ENCODE measurements around the gene PTX4.

Gene PTX4

DNA sequence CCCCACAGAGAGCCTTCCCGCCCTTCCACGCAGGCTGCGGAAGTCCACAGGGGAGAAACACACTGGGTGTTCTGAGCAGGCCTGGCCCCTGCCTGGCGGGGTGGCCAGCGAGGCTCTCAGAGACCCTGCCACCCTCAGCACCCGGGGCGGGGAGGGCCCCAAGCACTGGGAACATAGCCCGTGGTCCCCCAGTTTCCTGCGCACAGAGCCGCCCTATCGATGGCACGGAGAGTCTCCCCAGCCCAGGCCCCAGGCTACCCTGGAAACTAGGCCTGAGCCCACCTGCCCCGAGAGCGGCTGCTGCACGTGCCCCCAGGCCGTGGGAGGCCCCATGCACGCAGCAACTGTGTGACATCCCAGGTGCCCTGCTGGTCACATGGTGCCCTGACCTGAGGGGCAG, 34.2 kb downstream of the PTX4 start:
- DNase-seq (ENCODE audit: extremely low read depth, low read depth): no peak
- TF ChIP-seq, protein P1, sequence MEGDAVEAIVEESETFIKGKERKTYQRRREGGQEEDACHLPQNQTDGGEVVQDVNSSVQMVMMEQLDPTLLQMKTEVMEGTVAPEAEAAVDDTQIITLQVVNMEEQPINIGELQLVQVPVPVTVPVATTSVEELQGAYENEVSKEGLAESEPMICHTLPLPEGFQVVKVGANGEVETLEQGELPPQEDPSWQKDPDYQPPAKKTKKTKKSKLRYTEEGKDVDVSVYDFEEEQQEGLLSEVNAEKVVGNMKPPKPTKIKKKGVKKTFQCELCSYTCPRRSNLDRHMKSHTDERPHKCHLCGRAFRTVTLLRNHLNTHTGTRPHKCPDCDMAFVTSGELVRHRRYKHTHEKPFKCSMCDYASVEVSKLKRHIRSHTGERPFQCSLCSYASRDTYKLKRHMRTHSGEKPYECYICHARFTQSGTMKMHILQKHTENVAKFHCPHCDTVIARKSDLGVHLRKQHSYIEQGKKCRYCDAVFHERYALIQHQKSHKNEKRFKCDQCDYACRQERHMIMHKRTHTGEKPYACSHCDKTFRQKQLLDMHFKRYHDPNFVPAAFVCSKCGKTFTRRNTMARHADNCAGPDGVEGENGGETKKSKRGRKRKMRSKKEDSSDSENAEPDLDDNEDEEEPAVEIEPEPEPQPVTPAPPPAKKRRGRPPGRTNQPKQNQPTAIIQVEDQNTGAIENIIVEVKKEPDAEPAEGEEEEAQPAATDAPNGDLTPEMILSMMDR (IDR thresholded peaks at IDR 0.05; ENCODE audit: low read depth, low read length): no peak

DNA sequence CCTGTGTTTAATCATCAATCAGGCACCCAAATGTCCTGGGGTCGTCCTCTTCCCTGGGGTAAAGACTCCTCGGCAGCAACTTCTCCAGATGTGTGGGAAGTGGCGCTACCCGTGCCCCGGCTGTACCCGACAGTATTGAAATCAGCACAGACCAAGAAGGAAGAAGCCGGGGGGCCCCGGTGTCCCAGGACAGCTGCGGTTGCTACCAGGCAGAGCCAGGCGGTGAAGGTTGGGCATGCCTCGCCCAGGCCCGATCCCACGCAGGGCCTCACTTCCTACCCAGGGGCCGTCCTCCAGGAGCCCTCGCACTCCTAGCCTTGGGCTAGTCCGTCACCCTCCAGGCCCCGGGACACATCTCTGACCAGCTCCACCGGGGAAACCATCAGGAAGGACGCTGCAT, 35.4 kb downstream of the PTX4 start:
- DNase-seq (ENCODE audit: extremely low read depth, low read depth): no peak

DNA sequence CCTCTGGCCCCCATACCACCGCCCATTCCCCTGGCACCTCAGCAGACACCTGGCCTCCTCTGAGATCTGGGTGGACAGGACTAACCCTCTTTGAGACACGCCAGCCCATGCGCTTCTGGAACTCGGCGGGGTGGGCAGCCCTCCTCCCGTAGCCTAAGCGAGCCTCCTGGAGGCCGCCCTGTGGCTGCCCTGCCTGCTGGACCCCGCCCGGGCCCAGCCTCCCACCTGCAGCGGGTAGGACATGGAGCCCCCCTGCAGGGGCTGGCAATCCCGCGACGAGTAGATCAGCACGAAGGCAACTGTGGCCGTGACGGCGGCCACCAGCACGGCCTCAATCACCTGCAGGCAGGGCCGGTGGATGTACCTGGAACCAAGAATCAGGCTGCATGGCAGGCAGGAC, 36.2 kb downstream of the PTX4 start:
- no peak for DNase-seq (ENCODE audit: extremely low read depth, low read depth)
- TF ChIP-seq, protein P1 (IDR thresholded peaks at IDR 0.05; ENCODE audit: low read depth, low read length): no peak

More for the DNA sequence above, 35.4 kb downstream of the PTX4 start:
- TF ChIP-seq, protein P1 (IDR thresholded peaks at IDR 0.05; ENCODE audit: low read depth, low read length): no peak

DNA sequence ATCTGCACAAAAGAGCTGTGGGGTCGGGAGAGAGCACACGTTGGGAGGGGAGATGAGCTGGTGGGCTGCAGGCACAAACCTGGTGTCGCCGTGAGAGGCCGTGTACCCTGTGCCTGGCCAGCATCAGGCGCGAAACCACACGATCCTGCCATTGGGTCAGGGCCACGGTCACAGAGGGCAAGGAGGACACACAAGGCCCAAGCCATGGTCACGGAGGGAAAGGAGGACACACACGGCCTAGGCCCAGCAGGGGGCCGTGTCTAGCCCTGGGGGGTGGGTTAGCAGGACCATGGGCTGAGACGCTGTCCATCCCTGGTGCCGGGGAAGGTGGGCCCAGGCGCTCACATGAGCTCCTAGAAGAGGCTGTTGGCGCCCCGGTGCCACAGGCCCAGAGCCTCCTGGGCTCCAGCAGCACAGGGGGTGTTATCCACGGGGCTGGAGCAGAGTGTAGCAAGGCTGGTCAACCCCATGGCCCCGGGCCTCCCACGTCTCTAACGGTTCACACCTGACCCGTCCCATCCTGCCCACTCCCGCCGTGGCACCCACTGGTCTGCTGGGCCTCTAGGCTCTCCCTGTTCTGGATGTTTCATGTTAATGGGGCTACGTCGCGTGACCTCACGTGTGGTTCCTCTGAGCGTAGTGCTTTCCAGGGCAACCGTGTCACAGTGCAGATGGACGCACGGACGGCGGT, 36.9 kb downstream of the PTX4 start:
- TF ChIP-seq, protein P1 (IDR thresholded peaks at IDR 0.05; ENCODE audit: low read depth, low read length): no peak
- DNase-seq (ENCODE audit: extremely low read depth, low read depth): no peak

DNA sequence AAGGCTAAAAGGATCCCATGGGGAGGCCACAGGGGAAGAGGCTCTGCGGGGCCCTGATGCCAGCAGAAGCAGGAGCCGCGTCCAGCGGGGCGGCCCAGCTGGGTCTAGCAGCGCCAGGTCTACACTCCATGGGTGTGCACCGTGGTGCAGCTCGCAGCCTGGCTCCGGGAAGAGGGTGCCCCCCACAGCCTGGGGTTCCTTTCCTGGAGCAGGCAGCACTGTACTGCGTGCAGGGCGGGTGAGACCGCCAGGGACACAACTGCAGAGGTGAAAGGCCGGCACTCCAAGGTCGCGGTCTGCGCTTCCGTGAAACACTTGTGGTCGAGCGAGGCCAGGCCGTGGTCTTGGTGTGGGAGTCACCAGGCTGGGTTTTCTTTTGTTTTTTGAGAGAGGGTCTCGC, 37.9 kb downstream of the PTX4 start:
- TF ChIP-seq, protein P1 (IDR thresholded peaks at IDR 0.05; ENCODE audit: low read depth, low read length): no peak
- DNase-seq (ENCODE audit: extremely low read depth, low read depth): no peak

DNA sequence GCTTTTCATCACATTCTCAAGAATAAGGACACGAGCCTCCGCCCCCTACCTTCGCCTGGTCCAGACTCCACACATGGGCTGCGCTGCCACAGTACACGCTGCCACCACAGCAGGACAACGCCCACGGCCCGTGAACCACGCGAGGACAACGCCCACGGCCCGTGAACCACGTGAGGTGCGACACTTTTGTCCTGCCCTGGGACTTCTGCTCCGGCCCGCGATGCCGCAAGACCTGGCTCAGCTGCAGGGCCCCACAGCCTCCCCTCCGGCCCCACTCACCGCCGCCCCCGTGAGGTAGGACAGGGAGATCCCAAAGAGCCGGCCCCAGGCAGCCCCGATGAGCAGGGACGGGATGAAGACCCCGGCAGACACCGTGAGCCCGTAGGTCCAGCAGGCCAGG, 38.5 kb downstream of the PTX4 start:
- TF ChIP-seq, protein P1 (IDR thresholded peaks at IDR 0.05; ENCODE audit: low read depth, low read length): no peak
- DNase-seq (ENCODE audit: extremely low read depth, low read depth): no peak

DNA sequence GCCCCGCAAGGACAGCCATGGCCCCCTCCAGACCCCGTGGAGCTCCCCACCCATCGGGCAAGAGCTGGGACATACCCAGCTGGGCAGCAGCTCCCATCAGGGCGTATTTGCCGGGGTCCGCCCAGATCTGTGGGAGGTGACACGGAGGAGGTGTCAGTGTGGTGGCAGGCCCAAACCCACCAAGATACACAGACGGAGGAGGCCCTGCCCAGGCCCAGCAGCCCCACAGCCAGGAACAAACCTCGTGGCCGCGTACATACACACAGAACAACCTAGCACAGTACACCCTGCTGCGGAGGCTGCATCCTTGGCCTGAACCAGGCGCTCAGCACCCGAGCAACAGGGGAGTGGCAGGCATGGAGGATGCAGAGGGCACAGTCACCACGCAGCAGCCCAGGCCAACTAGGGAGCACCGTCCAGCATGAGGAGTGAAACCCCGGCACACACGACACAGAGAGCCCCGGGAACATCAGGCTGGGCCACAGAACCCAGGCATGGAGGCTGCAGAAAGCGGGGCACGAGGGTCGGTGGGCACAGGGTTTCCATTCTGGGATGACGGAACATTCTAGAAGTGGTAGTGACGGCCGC, 39.4 kb downstream of the PTX4 start:
- TF ChIP-seq, protein P1 (IDR thresholded peaks at IDR 0.05; ENCODE audit: low read depth, low read length): no peak
- no peak for DNase-seq (ENCODE audit: extremely low read depth, low read depth)

Measured in AG09319 (cell line).